CD4-positive, alpha-beta T cell treated with Interleukin-17A for 4 hours (primary cell): ENCODE results near the gene SLC1A4.
A peak's percentile ranks its signal among the peaks of the same experiment; 100 is the strongest.
"Not testable (repeated sequence)": the region's sequence is repeated elsewhere in the genome, so short reads cannot be mapped to it uniquely, and the experiment has no call there.

Experiments used
- DNase-seq: peaks from one replicate; pipeline ENCODE4 v3.0.0-alpha.2; 2020; ENCODE audit warnings: mixed read lengths

The SLC1A4 gene

GRCh38 chr2:64966017-64966416 is 23.2 kb upstream of the SLC1A4 start:
- no peak for DNase-seq

- DNase-seq: no peak
Observed at GRCh38 chr2:64966839-64967238, 22.4 kb upstream of the SLC1A4 start.

GRCh38 chr2:64967601-64968000 is 21.6 kb upstream of the SLC1A4 start:
- no peak for DNase-seq

GRCh38 chr2:64969086-64969485 is 20.1 kb upstream of the SLC1A4 start:
- DNase-seq: not testable (repeated sequence)

- no peak for DNase-seq
Observed at GRCh38 chr2:64970495-64970894, 18.7 kb upstream of the SLC1A4 start.

GRCh38 chr2:64972426-64972825 is 16.8 kb upstream of the SLC1A4 start:
- DNase-seq: no peak

GRCh38 chr2:64972876-64973275 is 16.3 kb upstream of the SLC1A4 start:
- no peak for DNase-seq

- DNase-seq: no peak
Observed at GRCh38 chr2:64975232-64975821, 13.9 kb upstream of the SLC1A4 start.

- DNase-seq: no peak
Observed at GRCh38 chr2:64976276-64976675, 12.9 kb upstream of the SLC1A4 start.

- no peak for DNase-seq
Observed at GRCh38 chr2:64978514-64979268, 10.5 kb upstream of the SLC1A4 start.

GRCh38 chr2:64979744-64980143 is 9.5 kb upstream of the SLC1A4 start:
- no peak for DNase-seq

- DNase-seq: no peak
Observed at GRCh38 chr2:64980183-64980582, 9.0 kb upstream of the SLC1A4 start.

GRCh38 chr2:64982311-64982857 is 6.8 kb upstream of the SLC1A4 start:
- no peak for DNase-seq

- DNase-seq: no peak
Observed at GRCh38 chr2:64982932-64983331, 6.3 kb upstream of the SLC1A4 start.

GRCh38 chr2:64985447-64985846 is 3.8 kb upstream of the SLC1A4 start:
- DNase-seq: no peak

- no peak for DNase-seq
Observed at GRCh38 chr2:64987001-64987955, 1.9 kb upstream of the SLC1A4 start.

GRCh38 chr2:64987956-64988419 is 1.2 kb upstream of the SLC1A4 start:
- no peak for DNase-seq

- DNase-seq: peak; percentile 67
Observed at GRCh38 chr2:64988420-64989125, 626 bp upstream of the SLC1A4 start.

- DNase-seq: no peak
Observed at GRCh38 chr2:64989982-64990614, 899 bp downstream of the SLC1A4 start.

GRCh38 chr2:64990876-64991275 is 1.7 kb downstream of the SLC1A4 start:
- DNase-seq: no peak

GRCh38 chr2:64992218-64992617 is 3.0 kb downstream of the SLC1A4 start:
- DNase-seq: no peak

GRCh38 chr2:64992990-64993389 is 3.8 kb downstream of the SLC1A4 start:
- no peak for DNase-seq
